HepG2 (cell line): ENCODE results near the gene CST11. TPM values are rescaled to one million over a fixed set of nuclear protein-coding genes. Genes with fewer than 3 reads are reported as not detected.

ENCODE experiments used
- BCL6 ChIP-seq: IDR thresholded peaks from 2 replicates; pipeline ENCODE4 v1.6.1; 2016; ENCODE audit warnings: missing genetic modification reagents, missing compliant biosample characterization
- CEBPB ChIP-seq: IDR thresholded peaks from 2 replicates; pipeline ENCODE4 v1.6.1; 2011; ENCODE audit warnings: low read depth, low read length, improper control_type of control experiment, borderline replicate concordance
- DBP ChIP-seq: sonication (generic); formaldehyde crosslinking; IDR thresholded peaks from 2 replicates; pipeline ENCODE4 v1.4.0; 2020; ENCODE audit warnings: missing genetic modification reagents; ENCODE audit errors: not compliant biosample characterization
- E2F2 ChIP-seq: sonication (generic); formaldehyde crosslinking; IDR thresholded peaks from 2 replicates; pipeline ENCODE4 v1.4.0; 2020; ENCODE audit warnings: missing genetic modification reagents, borderline replicate concordance
- GABPB1 ChIP-seq: IDR thresholded peaks from 2 replicates; pipeline ENCODE4 v1.6.1; 2016; ENCODE audit warnings: mild to moderate bottlenecking, missing genetic modification reagents, moderate library complexity, missing compliant biosample characterization
- HDAC6 ChIP-seq: fragments of 200-600 bp; sonication (generic); IDR thresholded peaks from 2 replicates; pipeline ENCODE4 v1.7.0; 2017; ENCODE audit warnings: mild to moderate bottlenecking, antibody characterized with exemption, low read length, low read depth
- IRF1 ChIP-seq: sonication (generic); formaldehyde crosslinking; IDR thresholded peaks from 2 replicates; pipeline ENCODE4 v1.4.0; 2020; ENCODE audit warnings: low read depth, mild to moderate bottlenecking, missing genetic modification reagents
- NPAS2 ChIP-seq: sonication (generic); formaldehyde crosslinking; IDR thresholded peaks from 2 replicates; pipeline ENCODE4 v1.8.0; 2022; ENCODE audit warnings: mild to moderate bottlenecking, missing genetic modification reagents, borderline replicate concordance
- TBP ChIP-seq: sonication (generic); formaldehyde crosslinking; IDR thresholded peaks from 2 replicates; pipeline ENCODE4 v1.5.0; 2020; ENCODE audit warnings: missing genetic modification reagents
- ZBTB40 ChIP-seq, 2 experiments: fragments of 450-650 bp in 1 of 2; sonication (generic) in 1 of 2; formaldehyde crosslinking in 1 of 2; IDR thresholded peaks; 2 replicates each; pipeline versions ENCODE4 v1.6.1 to v1.8.0; 2016 to 2022; ENCODE audit warnings: antibody characterized with exemption in 1 of 2, mild to moderate bottlenecking in 1 of 2, missing genetic modification reagents in 1 of 2
- ZFP37 ChIP-seq: sonication (generic); formaldehyde crosslinking; IDR thresholded peaks from 2 replicates; pipeline ENCODE4 v1.4.0; 2020; ENCODE audit warnings: missing genetic modification reagents, borderline replicate concordance
- ZNF550 ChIP-seq: sonication (generic); formaldehyde crosslinking; IDR thresholded peaks from 2 replicates; pipeline ENCODE4 v1.4.0; 2020; ENCODE audit warnings: mild to moderate bottlenecking, missing genetic modification reagents, borderline replicate concordance
- ZNF704 ChIP-seq: sonication (generic); formaldehyde crosslinking; IDR thresholded peaks from 2 replicates; pipeline ENCODE4 v1.8.1; 2023; ENCODE audit warnings: mild to moderate bottlenecking, inconsistent platforms, moderate library complexity, missing genetic modification reagents, borderline replicate concordance
- ZNF746 ChIP-seq: sonication (generic); formaldehyde crosslinking; IDR thresholded peaks from 2 replicates; pipeline ENCODE4 v1.8.0; 2022; ENCODE audit warnings: mild to moderate bottlenecking, missing genetic modification reagents
- ZNF879 ChIP-seq: sonication (generic); formaldehyde crosslinking; IDR thresholded peaks from 2 replicates; pipeline ENCODE4 v1.8.1; 2023; ENCODE audit warnings: missing genetic modification reagents
- polyA plus RNA-seq, 8 experiments: library from polyadenylated mRNA; depleted of rRNA in 3 of 8; stranded (reverse) in 7 of 8; unstranded in 1 of 8; fragments of >200 nt; fragmentation: Illumina TruSeq in 4 of 8; extraction: Trizol in 4 of 8; gene quantifications; 2 replicates each; pipeline versions ENCODE4 v1.2.1 to v1.2.3, GENCODE V29; 2011 to 2016; ENCODE audit warnings: low read depth in 4 of 8, missing spikeins in 1 of 8, mixed read lengths in 1 of 8; ENCODE audit not compliant: insufficient read depth in 1 of 8
- total RNA-seq, 5 experiments: library from RNA; depleted of rRNA; stranded (reverse); fragments of >200 nt; fragmentation: Illumina TruSeq; extraction: Trizol; gene quantifications; 2 replicates each; pipeline ENCODE4 v1.2.3, GENCODE V29; 2016; ENCODE audit warnings: low read depth in 1 of 5

Gene CST11
- total and polyA plus RNA-seq, 2 of the 13 experiments (the other 11 are each of a cell fraction or from before 2014, with no cell fraction given): not detected

- TF ChIP-seq E2F2: no peak
- TF ChIP-seq ZNF704: no peak
- TF ChIP-seq ZFP37 (CRISPR knock-in tag): no peak
- no peak for TF ChIP-seq ZNF550 (CRISPR knock-in tag)
- TF ChIP-seq HDAC6: no peak
- TF ChIP-seq DBP (CRISPR knock-in tag): no peak
- TF ChIP-seq GABPB1 (CRISPR knock-in tag): no peak
- TF ChIP-seq ZNF879 (CRISPR knock-in tag): no peak
- TF ChIP-seq ZNF746 (CRISPR knock-in tag): no peak
- TF ChIP-seq NPAS2 (CRISPR knock-in tag): no peak
- 0 out of 2 replicates have a peak, but pooled peaks have one; percentile 17 for TF ChIP-seq BCL6 (CRISPR knock-in tag)
- TF ChIP-seq ZBTB40 (IDR thresholded peaks at IDR 0.05): no peak
- no peak for TF ChIP-seq ZBTB40 (CRISPR knock-in tag; IDR thresholded peaks at IDR 0.05)
- TF ChIP-seq IRF1: no peak
- no peak for TF ChIP-seq TBP
- TF ChIP-seq CEBPB: no peak
Observed at GRCh38 chr20:23434521-23435313, 18.0 kb downstream of the CST11 start (continued).
